Measurements from ENCODE around the gene NRP2. TPM values are rescaled to one million over a fixed set of nuclear protein-coding genes. Genes with fewer than 3 reads are reported as not detected.

Gene NRP2
- total RNA-seq, 2 experiments from 2014 or later: 0.19 TPM; not detected in 1

- no peaks in the 10 kb centered on the region for H3K27me3 Mint-ChIP-seq
- CTCF ChIA-PET: no interaction called here
- ATAC-seq (ENCODE audit: poor library complexity) (no peak), DNase-seq (no peak)
- TF ChIP-seq CTCF (IDR thresholded peaks at IDR 0.05): no peak
- no peak overlapping the region for H3K4me3 Mint-ChIP-seq
- H3K9me3 Mint-ChIP-seq: no peaks in the 10 kb centered on the region
- Histone ChIP-seq H3K27me3 (ENCODE audit: control insufficient read depth in 1 of 2, insufficient read depth in 2 of 2, low read length in 2 of 2) (no peaks in the 10 kb centered on the region), H3K27ac (ENCODE audit: low read depth in 1 of 2, low read length in 2 of 2) (no peak overlapping the region), H3K9me3 (ENCODE audit: control insufficient read depth in 1 of 2, insufficient read depth in 1 of 2, low read length in 2 of 2) (no peaks in the 10 kb centered on the region), H3K4me1 (ENCODE audit: insufficient read depth, low read length) (peaks cover 7% of the 10 kb centered on the region), H3K4me3 (ENCODE audit: low read length) (no peak overlapping the region), H3K36me3 (ENCODE audit: insufficient read depth, low read length) (no peaks in the 10 kb centered on the region)
- intact Hi-C loops (cut with DNase I, micrococcal nuclease): no loop called here
- H3K4me1 Mint-ChIP-seq (ENCODE audit: low read depth): peaks cover 12% of the 10 kb centered on the region
- no peaks in the 10 kb centered on the region for H3K36me3 Mint-ChIP-seq (ENCODE audit: low read depth)
- no peak overlapping the region for H3K27ac Mint-ChIP-seq
- POLR2A ChIA-PET: no interaction called here
These were observed 26.4 kb upstream of the NRP2 start for GRCh38 chr2:205655779-205656456.

- no peak for TF ChIP-seq CTCF (IDR thresholded peaks at IDR 0.05)
- no peak overlapping the region for H3K27ac ChIP-seq (ENCODE audit: low read depth in 1 of 2, low read length in 2 of 2)
- H3K4me1 Mint-ChIP-seq (ENCODE audit: low read depth): peaks cover 17% of the 10 kb centered on the region
- no peak for ATAC-seq (ENCODE audit: poor library complexity)
- intact Hi-C loops (cut with DNase I, micrococcal nuclease): no loop called here
- no peaks in the 10 kb centered on the region for H3K9me3 Mint-ChIP-seq
- H3K27me3 ChIP-seq (ENCODE audit: control insufficient read depth in 1 of 2, insufficient read depth in 2 of 2, low read length in 2 of 2): no peaks in the 10 kb centered on the region
- H3K4me3 Mint-ChIP-seq: no peak overlapping the region
- DNase-seq: no peak
- H3K27me3 Mint-ChIP-seq: no peaks in the 10 kb centered on the region
- H3K4me3 ChIP-seq (ENCODE audit: low read length): no peak overlapping the region
- no peaks in the 10 kb centered on the region for H3K36me3 ChIP-seq (ENCODE audit: insufficient read depth, low read length)
- H3K27ac Mint-ChIP-seq: no peak overlapping the region
- POLR2A ChIA-PET: no interaction called here
- H3K4me1 ChIP-seq (ENCODE audit: insufficient read depth, low read length): peaks cover 11% of the 10 kb centered on the region
- no peaks in the 10 kb centered on the region for H3K9me3 ChIP-seq (ENCODE audit: control insufficient read depth in 1 of 2, insufficient read depth in 1 of 2, low read length in 2 of 2)
- CTCF ChIA-PET: no interaction called here
- H3K36me3 Mint-ChIP-seq (ENCODE audit: low read depth): no peaks in the 10 kb centered on the region
These were observed 25.8 kb upstream of the NRP2 start for GRCh38 chr2:205656461-205656860.

DNA sequence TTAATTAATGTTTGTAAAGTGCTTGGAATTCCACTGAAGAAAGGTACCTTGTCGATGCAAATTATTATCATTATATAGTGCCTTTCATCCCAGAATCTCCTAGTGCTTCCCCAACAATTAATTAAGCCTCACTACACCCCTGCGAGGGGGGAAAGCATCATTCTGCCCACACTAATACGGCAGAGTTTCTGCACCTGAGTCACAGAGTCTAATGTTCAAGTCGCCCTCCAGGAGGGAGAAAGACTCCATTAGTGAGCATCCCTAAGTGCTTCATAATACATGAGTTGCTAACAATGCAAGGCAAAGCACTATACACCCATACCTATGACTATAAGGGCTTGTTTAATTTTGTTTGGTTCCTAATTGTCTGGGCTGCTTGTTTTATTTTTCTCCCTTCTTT, 25.4 kb upstream of the NRP2 start:
- Histone ChIP-seq H3K27ac (ENCODE audit: low read depth in 1 of 2, low read length in 2 of 2) (no peak overlapping the region), H3K4me1 (ENCODE audit: insufficient read depth, low read length) (peaks cover 11% of the 10 kb centered on the region), H3K27me3 (ENCODE audit: control insufficient read depth in 1 of 2, insufficient read depth in 2 of 2, low read length in 2 of 2) (no peaks in the 10 kb centered on the region), H3K36me3 (ENCODE audit: insufficient read depth, low read length) (no peaks in the 10 kb centered on the region), H3K9me3 (ENCODE audit: control insufficient read depth in 1 of 2, insufficient read depth in 1 of 2, low read length in 2 of 2) (no peaks in the 10 kb centered on the region), H3K4me3 (ENCODE audit: low read length) (no peak overlapping the region)
- Mint-ChIP-seq H3K27ac (no peak overlapping the region), H3K27me3 (no peaks in the 10 kb centered on the region), H3K9me3 (no peaks in the 10 kb centered on the region), H3K4me1 (ENCODE audit: low read depth) (peaks cover 20% of the 10 kb centered on the region), H3K4me3 (no peak overlapping the region), H3K36me3 (ENCODE audit: low read depth) (no peaks in the 10 kb centered on the region)
- TF ChIP-seq CTCF (IDR thresholded peaks at IDR 0.05): no peak
- DNase-seq (no peak), ATAC-seq (ENCODE audit: poor library complexity) (no peak)
- POLR2A ChIA-PET: no interaction called here
- CTCF ChIA-PET: no interaction called here
- intact Hi-C loops (cut with DNase I, micrococcal nuclease): no loop called here
